ENCODE data around the gene GPX2.

DNA sequence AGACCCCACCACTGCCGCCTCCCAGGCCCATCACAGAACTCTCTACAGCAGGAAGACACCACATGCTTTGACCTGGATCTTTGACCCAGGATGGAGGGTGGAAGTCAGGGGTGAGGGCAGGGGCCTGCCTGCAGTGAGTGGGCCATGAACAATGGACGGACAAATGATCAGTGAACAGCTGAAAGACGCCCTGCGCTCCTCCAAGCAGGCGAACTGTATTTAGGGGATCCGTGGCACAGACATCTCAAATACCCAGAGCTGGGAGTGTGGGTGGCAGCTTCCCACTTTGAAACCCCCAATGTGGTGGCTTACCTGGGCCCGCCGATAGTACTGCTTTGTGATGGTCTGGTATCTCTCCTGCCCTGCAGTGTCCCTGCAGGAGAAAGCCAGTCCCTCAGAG, 8.7 kb upstream of the GPX2 start:
- TF ChIP-seq POLR2A (IDR thresholded peaks at IDR 0.05; ENCODE audit: low read depth, low read length) (no peak), TAF1 (IDR thresholded peaks at IDR 0.05; ENCODE audit: borderline replicate concordance, low read depth, low read length) (no peak)

Data from GM12892 (cell line).